ENCODE measurements around the gene HNRNPUL2. TPM values are rescaled to one million over a fixed set of nuclear protein-coding genes. Genes with fewer than 3 reads are reported as not detected.

Gene HNRNPUL2
- total RNA-seq, 1 donor from 2014 or later: 43.6 TPM

GRCh38 chr11:62666259-62666926, 60.9 kb downstream of the HNRNPUL2 start:
- H3K4me3 Mint-ChIP-seq (ENCODE audit: unreplicated experiment): peak overlapping the region; percentile 79
- no peak for DNase-seq (ENCODE audit: low spot score)

GRCh38 chr11:62665599-62666258, 61.5 kb downstream of the HNRNPUL2 start:
- Mint-ChIP-seq H3K9me3 (ENCODE audit: unreplicated experiment) (no peaks in the 10 kb centered on the region), H3K27ac (ENCODE audit: unreplicated experiment) (peak overlapping the region; percentile 90), H3K4me1 (ENCODE audit: unreplicated experiment) (peaks cover 21% of the 10 kb centered on the region), H3K4me3 (ENCODE audit: unreplicated experiment) (peak overlapping the region; percentile 97), H3K36me3 (ENCODE audit: low read depth, unreplicated experiment) (peaks cover 4% of the 10 kb centered on the region), H3K27me3 (ENCODE audit: unreplicated experiment) (peaks cover 3% of the 10 kb centered on the region)
- peak; percentile 52 for DNase-seq (ENCODE audit: low spot score)
- no peak for TF ChIP-seq CTCF (IDR thresholded peaks at IDR 0.05; ENCODE audit: unreplicated experiment)

More at GRCh38 chr11:62666259-62666926, 60.9 kb downstream of the HNRNPUL2 start:
- TF ChIP-seq CTCF (IDR thresholded peaks at IDR 0.05; ENCODE audit: unreplicated experiment): no peak
- Mint-ChIP-seq H3K27me3 (ENCODE audit: unreplicated experiment) (peaks cover 8% of the 10 kb centered on the region), H3K36me3 (ENCODE audit: low read depth, unreplicated experiment) (peaks cover 7% of the 10 kb centered on the region), H3K27ac (ENCODE audit: unreplicated experiment) (no peak overlapping the region), H3K4me1 (ENCODE audit: unreplicated experiment) (peaks cover 27% of the 10 kb centered on the region), H3K9me3 (ENCODE audit: unreplicated experiment) (no peaks in the 10 kb centered on the region)

GRCh38 chr11:62665075-62665598, 62.1 kb downstream of the HNRNPUL2 start, which contains the start of the genes C11orf98 and CSKMT:
TSS of gene C11orf98 (minus strand) at chr11:62665210. CDS start at chr11:62665169, 41 bp downstream.
TSS of gene CSKMT (plus strand) at chr11:62665312. CDS start at chr11:62665880, 568 bp downstream.
- H3K27ac Mint-ChIP-seq (ENCODE audit: unreplicated experiment): peak within 1 kb of the TSS; percentile 90
- TF ChIP-seq CTCF (IDR thresholded peaks at IDR 0.05; ENCODE audit: unreplicated experiment): no peak
- H3K4me3 Mint-ChIP-seq (ENCODE audit: unreplicated experiment): peak within 1 kb of the TSS; percentile 97
- H3K9me3 Mint-ChIP-seq (ENCODE audit: unreplicated experiment): no peaks in the 10 kb centered on the region
- DNase-seq (ENCODE audit: low spot score): peak; percentile 96
- H3K36me3 Mint-ChIP-seq (ENCODE audit: low read depth, unreplicated experiment): peaks cover 4% of the 10 kb centered on the region
- peaks cover 3% of the 10 kb centered on the region for H3K27me3 Mint-ChIP-seq (ENCODE audit: unreplicated experiment)
- H3K4me1 Mint-ChIP-seq (ENCODE audit: unreplicated experiment): peaks cover 20% of the 10 kb centered on the region

GRCh38 chr11:62664405-62665074, 62.7 kb downstream of the HNRNPUL2 start:
- peaks cover 3% of the 10 kb centered on the region for H3K27me3 Mint-ChIP-seq (ENCODE audit: unreplicated experiment)
- peaks cover 4% of the 10 kb centered on the region for H3K36me3 Mint-ChIP-seq (ENCODE audit: low read depth, unreplicated experiment)
- H3K9me3 Mint-ChIP-seq (ENCODE audit: unreplicated experiment): no peaks in the 10 kb centered on the region
- H3K4me3 Mint-ChIP-seq (ENCODE audit: unreplicated experiment): peak overlapping the region; percentile 97
- peak overlapping the region; percentile 90 for H3K27ac Mint-ChIP-seq (ENCODE audit: unreplicated experiment)
- DNase-seq (ENCODE audit: low spot score): no peak
- TF ChIP-seq CTCF (IDR thresholded peaks at IDR 0.05; ENCODE audit: unreplicated experiment): no peak
- H3K4me1 Mint-ChIP-seq (ENCODE audit: unreplicated experiment): peaks cover 19% of the 10 kb centered on the region

Other genes with a start within 250 kb of the HNRNPUL2 start
- gene AHNAK, start 180.7 kb downstream of the HNRNPUL2 start, total RNA-seq (ENCODE audit: unreplicated experiment): 136 TPM
- gene EEF1G, start 153.6 kb downstream of the HNRNPUL2 start, total RNA-seq (ENCODE audit: unreplicated experiment): 1,951 TPM
- gene TUT1, start 135.9 kb downstream of the HNRNPUL2 start, total RNA-seq (ENCODE audit: unreplicated experiment): 21.2 TPM
- gene MTA2, start 125.6 kb downstream of the HNRNPUL2 start, total RNA-seq (ENCODE audit: unreplicated experiment): 157 TPM
- 98.6 TPM for gene EML3, start 114.7 kb downstream of the HNRNPUL2 start, total RNA-seq (ENCODE audit: unreplicated experiment)
- gene ROM1, start 114.2 kb downstream of the HNRNPUL2 start, total RNA-seq (ENCODE audit: unreplicated experiment): 2.1 TPM
- 32.8 TPM for gene B3GAT3, start 105.5 kb downstream of the HNRNPUL2 start, total RNA-seq (ENCODE audit: unreplicated experiment)
- 383 TPM for gene GANAB, start 80.8 kb downstream of the HNRNPUL2 start, total RNA-seq (ENCODE audit: unreplicated experiment)
- 24.8 TPM for gene INTS5, start 74.2 kb downstream of the HNRNPUL2 start, total RNA-seq (ENCODE audit: unreplicated experiment)
- gene C11orf98, start 62.2 kb downstream of the HNRNPUL2 start, total RNA-seq (ENCODE audit: unreplicated experiment): 60.1 TPM
- gene CSKMT, start 62.1 kb downstream of the HNRNPUL2 start, total RNA-seq (ENCODE audit: unreplicated experiment): 8.7 TPM
- 4.7 TPM for gene UQCC3, start 55.8 kb downstream of the HNRNPUL2 start, total RNA-seq (ENCODE audit: unreplicated experiment)
- 11.2 TPM for gene LBHD1, start 55.2 kb downstream of the HNRNPUL2 start, total RNA-seq (ENCODE audit: unreplicated experiment)
- 137 TPM for gene UBXN1, start 48.4 kb downstream of the HNRNPUL2 start, total RNA-seq (ENCODE audit: unreplicated experiment)
- gene LRRN4CL, start 37.9 kb downstream of the HNRNPUL2 start, total RNA-seq (ENCODE audit: unreplicated experiment): 0.44 TPM
- gene BSCL2, start 20.0 kb downstream of the HNRNPUL2 start, total RNA-seq (ENCODE audit: unreplicated experiment): 53.6 TPM
- gene GNG3, start 19.8 kb downstream of the HNRNPUL2 start, total RNA-seq (ENCODE audit: unreplicated experiment): 1.1 TPM
- 38.1 TPM for gene TTC9C, start 1.0 kb upstream of the HNRNPUL2 start, total RNA-seq (ENCODE audit: unreplicated experiment)
- gene ZBTB3, start 26.7 kb upstream of the HNRNPUL2 start, total RNA-seq (ENCODE audit: unreplicated experiment): 12.7 TPM
- gene POLR2G, start 34.1 kb upstream of the HNRNPUL2 start, total RNA-seq (ENCODE audit: unreplicated experiment): 93.6 TPM
- gene TAF6L, start 43.9 kb upstream of the HNRNPUL2 start, total RNA-seq (ENCODE audit: unreplicated experiment): 31.0 TPM
- 26.7 TPM for gene TMEM179B, start 59.9 kb upstream of the HNRNPUL2 start, total RNA-seq (ENCODE audit: unreplicated experiment)
- 13.9 TPM for gene TMEM223, start 64.5 kb upstream of the HNRNPUL2 start, total RNA-seq (ENCODE audit: unreplicated experiment)
- 50.8 TPM for gene NXF1, start 78.0 kb upstream of the HNRNPUL2 start, total RNA-seq (ENCODE audit: unreplicated experiment)
- gene STX5, start 104.6 kb upstream of the HNRNPUL2 start, total RNA-seq (ENCODE audit: unreplicated experiment): 37.9 TPM
- gene TEX54, start 105.4 kb upstream of the HNRNPUL2 start, total RNA-seq (ENCODE audit: unreplicated experiment): not detected
- 42.2 TPM for gene WDR74, start 112.1 kb upstream of the HNRNPUL2 start, total RNA-seq (ENCODE audit: unreplicated experiment)
- gene SLC3A2, start 153.4 kb upstream of the HNRNPUL2 start, total RNA-seq (ENCODE audit: unreplicated experiment): 147 TPM
- not detected for gene CHRM1, start 193.9 kb upstream of the HNRNPUL2 start, total RNA-seq (ENCODE audit: unreplicated experiment)

Measured in endothelial cell (in vitro differentiated cells).